ENCODE measurements around the gene HIGD1C. TPM values are rescaled to one million over a fixed set of nuclear protein-coding genes. Genes with fewer than 3 reads are reported as not detected.
A peak's percentile ranks its signal among the peaks of the same experiment; 100 is the strongest.

Gene HIGD1C
- total RNA-seq, 4 donors from 2014 or later = not detected

GRCh38 chr12:50936821-50937530 is 15.4 kb upstream of the HIGD1C start:
- no peak for ATAC-seq
- H3K9me3 ChIP-seq = peaks cover 0 to 6% (median 0%) of the 10 kb centered on the region in 3 donors
- TF ChIP-seq EP300 (IDR thresholded peaks at IDR 0.05) = no peak
- TF ChIP-seq POLR2AphosphoS5 (IDR thresholded peaks at IDR 0.05) = no peak
- TF ChIP-seq POLR2A (IDR thresholded peaks at IDR 0.05) = no peak
- TF ChIP-seq CTCF (IDR thresholded peaks at IDR 0.05) = no peak
- H3K27me3 ChIP-seq = no peaks in the 10 kb centered on the region
- peaks cover 11 to 50% (median 16%) of the 10 kb centered on the region in 3 donors for H3K4me1 ChIP-seq
- peak overlapping the region in 1 of 4 donors; percentile 25 for H3K27ac ChIP-seq
- H3K36me3 ChIP-seq = peaks cover 0 to 23% of the 10 kb centered on the region in 2 donors
- no peak overlapping the region for H3K4me3 ChIP-seq
- 64 to 74% methylated on average over 5 to 8 of the region's 9 CpGs for WGBS, 2 donors (ENCODE audit: low coverage in 1 of 2)

GRCh38 chr12:50937653-50938052 is 14.7 kb upstream of the HIGD1C start:
- H3K9me3 ChIP-seq = peaks cover 0 to 6% (median 0%) of the 10 kb centered on the region in 3 donors
- peaks cover 0 to 20% of the 10 kb centered on the region in 2 donors for H3K36me3 ChIP-seq
- peaks cover 11 to 44% (median 16%) of the 10 kb centered on the region in 3 donors for H3K4me1 ChIP-seq
- TF ChIP-seq POLR2AphosphoS5 (IDR thresholded peaks at IDR 0.05) (no peak), EP300 (IDR thresholded peaks at IDR 0.05) (no peak), CTCF (IDR thresholded peaks at IDR 0.05) (no peak), POLR2A (IDR thresholded peaks at IDR 0.05) (no peak)
- H3K27ac ChIP-seq = no peak overlapping the region
- H3K4me3 ChIP-seq = no peak overlapping the region
- no CpG with 5 or more reads among the region's 1 CpG for WGBS, 2 donors (ENCODE audit: low coverage in 1 of 2)
- no peaks in the 10 kb centered on the region for H3K27me3 ChIP-seq
- ATAC-seq = no peak

GRCh38 chr12:50947933-50948626 is 4.3 kb upstream of the HIGD1C start:
- H3K27ac ChIP-seq = no peak overlapping the region
- TF ChIP-seq EP300 (IDR thresholded peaks at IDR 0.05) = no peak
- no peak for TF ChIP-seq POLR2AphosphoS5 (IDR thresholded peaks at IDR 0.05)
- no peak for TF ChIP-seq CTCF (IDR thresholded peaks at IDR 0.05)
- TF ChIP-seq POLR2A (IDR thresholded peaks at IDR 0.05) = no peak
- no peak for ATAC-seq
- H3K9me3 ChIP-seq = no peaks in the 10 kb centered on the region
- no peaks in the 10 kb centered on the region for H3K27me3 ChIP-seq
- H3K4me3 ChIP-seq = no peak overlapping the region
- WGBS, 2 donors (ENCODE audit: low coverage in 1 of 2) = 88 to 90% methylated on average over 3 of the region's 3 CpGs
- no peaks in the 10 kb centered on the region for H3K4me1 ChIP-seq
- H3K36me3 ChIP-seq = peaks cover 0 to 8% of the 10 kb centered on the region in 2 donors

GRCh38 chr12:50948798-50949197 is 3.5 kb upstream of the HIGD1C start:
- TF ChIP-seq EP300 (IDR thresholded peaks at IDR 0.05) = no peak
- TF ChIP-seq CTCF (IDR thresholded peaks at IDR 0.05) = no peak
- no peak for TF ChIP-seq POLR2AphosphoS5 (IDR thresholded peaks at IDR 0.05)
- TF ChIP-seq POLR2A (IDR thresholded peaks at IDR 0.05) = no peak
- no peaks in the 10 kb centered on the region for H3K4me1 ChIP-seq
- H3K27ac ChIP-seq = no peak overlapping the region
- H3K27me3 ChIP-seq = no peaks in the 10 kb centered on the region
- peaks cover 0 to 9% of the 10 kb centered on the region in 2 donors for H3K36me3 ChIP-seq
- no peak overlapping the region for H3K4me3 ChIP-seq
- ATAC-seq = no peak
- WGBS, 2 donors (ENCODE audit: low coverage in 1 of 2) = 50 to 70% methylated on average over 2 to 4 of the region's 4 CpGs
- H3K9me3 ChIP-seq = no peaks in the 10 kb centered on the region
